ENCODE results near the gene LRRC15.
A peak's percentile ranks its signal among the peaks of the same experiment; 100 is the strongest.

The LRRC15 gene

DNA sequence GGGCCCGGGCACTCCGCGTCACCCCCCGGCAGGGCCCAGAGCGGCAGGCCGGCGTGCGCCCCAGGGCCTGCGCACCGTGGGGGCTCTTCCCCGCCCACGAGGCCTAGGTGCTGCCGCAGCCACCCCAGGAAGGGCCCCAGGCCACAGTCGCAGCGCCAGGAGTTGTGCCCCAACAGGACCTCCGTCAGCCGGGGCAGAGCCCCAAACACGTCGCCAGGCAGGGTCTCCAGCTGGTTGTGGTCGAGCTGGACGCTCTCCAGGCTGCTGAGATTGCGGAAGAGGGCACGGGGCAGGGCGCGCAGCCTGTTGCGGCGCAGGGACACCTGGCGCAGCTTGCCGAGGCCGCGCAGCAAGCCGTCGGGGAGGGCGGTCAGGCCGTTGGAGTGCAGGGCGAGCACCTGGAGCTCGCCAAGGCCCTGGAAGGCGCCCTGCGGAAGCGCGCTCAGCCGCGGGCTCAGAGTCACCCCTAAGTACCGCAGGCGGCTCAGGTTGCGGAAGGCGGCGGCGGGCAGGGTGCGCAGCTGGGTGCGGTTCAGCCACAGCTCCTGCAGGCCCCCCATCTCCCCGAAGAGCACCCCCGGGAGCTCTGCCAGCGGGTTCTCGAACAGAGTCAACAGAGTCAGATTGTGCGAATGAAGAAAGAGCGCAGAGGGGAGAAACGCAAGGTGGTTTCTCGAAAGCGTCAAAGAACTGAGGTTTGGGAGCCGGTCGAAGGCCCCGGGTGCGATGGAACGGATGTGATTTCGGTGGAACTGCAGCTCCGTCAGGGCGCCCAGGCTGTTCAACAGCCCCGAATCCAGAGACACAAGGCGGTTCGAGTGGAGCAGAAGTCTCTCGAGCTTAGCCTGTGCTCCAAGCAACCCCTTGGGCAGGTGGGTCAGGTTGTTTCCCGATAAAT is 27.6 kb upstream of the LRRC15 start:
- Histone ChIP-seq H3K27ac (ENCODE audit: low read length) (no peak overlapping the region), H3K4me1 (ENCODE audit: control insufficient read depth in 1 of 2, insufficient read depth in 2 of 2, low read length in 2 of 2) (peaks cover 0 to 15% of the 10 kb centered on the region in 2 donors), H3K36me3 (ENCODE audit: control insufficient read depth in 1 of 2, insufficient read depth in 2 of 2, low read length in 2 of 2) (no peaks in the 10 kb centered on the region), H3K4me3 (ENCODE audit: low read depth in 1 of 2, low read length in 2 of 2) (peak overlapping the region; percentile 48 to 59), H3K27me3 (ENCODE audit: low read depth, low read length) (peaks cover 9% of the 10 kb centered on the region), H3K9me3 (ENCODE audit: control insufficient read depth in 1 of 2, low read length in 2 of 2) (no peaks in the 10 kb centered on the region)

DNA sequence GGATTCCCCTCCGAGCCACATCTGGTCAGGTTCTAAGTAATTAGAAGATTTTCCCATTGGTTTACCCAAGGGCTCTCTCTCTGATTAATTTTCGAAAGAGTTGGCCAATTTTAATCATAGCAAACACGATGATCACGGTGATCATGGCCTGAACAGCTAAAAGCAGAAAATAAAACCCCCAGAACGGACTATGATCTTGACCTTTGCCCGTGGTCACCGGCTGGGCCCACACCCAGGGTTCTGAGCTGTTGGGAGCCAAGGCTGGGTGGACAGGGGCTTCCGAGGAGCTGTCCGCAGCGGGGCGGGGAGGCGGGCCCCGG is 27.0 kb upstream of the LRRC15 start:
- H3K27ac ChIP-seq (ENCODE audit: low read length) = no peak overlapping the region
- H3K9me3 ChIP-seq (ENCODE audit: control insufficient read depth in 1 of 2, low read length in 2 of 2) = no peaks in the 10 kb centered on the region
- peaks cover 9% of the 10 kb centered on the region for H3K27me3 ChIP-seq (ENCODE audit: low read depth, low read length)
- peaks cover 0 to 15% of the 10 kb centered on the region in 2 donors for H3K4me1 ChIP-seq (ENCODE audit: control insufficient read depth in 1 of 2, insufficient read depth in 2 of 2, low read length in 2 of 2)
- no peaks in the 10 kb centered on the region for H3K36me3 ChIP-seq (ENCODE audit: control insufficient read depth in 1 of 2, insufficient read depth in 2 of 2, low read length in 2 of 2)
- H3K4me3 ChIP-seq (ENCODE audit: low read depth in 1 of 2, low read length in 2 of 2) = peak overlapping the region; percentile 48 to 59

- Histone ChIP-seq H3K27ac (ENCODE audit: low read length) (no peak overlapping the region), H3K36me3 (ENCODE audit: control insufficient read depth in 1 of 2, insufficient read depth in 2 of 2, low read length in 2 of 2) (no peaks in the 10 kb centered on the region), H3K4me3 (ENCODE audit: low read depth in 1 of 2, low read length in 2 of 2) (peak overlapping the region; percentile 48 to 59), H3K27me3 (ENCODE audit: low read depth, low read length) (peaks cover 9% of the 10 kb centered on the region), H3K4me1 (ENCODE audit: control insufficient read depth in 1 of 2, insufficient read depth in 2 of 2, low read length in 2 of 2) (peaks cover 0 to 15% of the 10 kb centered on the region in 2 donors), H3K9me3 (ENCODE audit: control insufficient read depth in 1 of 2, low read length in 2 of 2) (peaks cover 0 to 2% of the 10 kb centered on the region in 2 donors)
These were observed 26.4 kb upstream of the LRRC15 start for GRCh38 chr3:194395778-194396538.

GRCh38 chr3:194395212-194395611 is 25.7 kb upstream of the LRRC15 start:
- H3K9me3 ChIP-seq (ENCODE audit: control insufficient read depth in 1 of 2, low read length in 2 of 2) = peaks cover 0 to 6% of the 10 kb centered on the region in 2 donors
- peaks cover 0 to 15% of the 10 kb centered on the region in 2 donors for H3K4me1 ChIP-seq (ENCODE audit: control insufficient read depth in 1 of 2, insufficient read depth in 2 of 2, low read length in 2 of 2)

GRCh38 chr3:194392576-194392975 is 23.0 kb upstream of the LRRC15 start:
- Histone ChIP-seq H3K36me3 (ENCODE audit: control insufficient read depth in 1 of 2, insufficient read depth in 2 of 2, low read length in 2 of 2) (no peaks in the 10 kb centered on the region), H3K4me1 (ENCODE audit: control insufficient read depth in 1 of 2, insufficient read depth in 2 of 2, low read length in 2 of 2) (peaks cover 0 to 12% of the 10 kb centered on the region in 2 donors), H3K4me3 (ENCODE audit: low read depth in 1 of 2, low read length in 2 of 2) (no peak overlapping the region), H3K27ac (ENCODE audit: low read length) (no peak overlapping the region), H3K27me3 (ENCODE audit: low read depth, low read length) (peaks cover 6% of the 10 kb centered on the region), H3K9me3 (ENCODE audit: control insufficient read depth in 1 of 2, low read length in 2 of 2) (peaks cover 0 to 6% of the 10 kb centered on the region in 2 donors)

More at GRCh38 chr3:194395212-194395611, 25.7 kb upstream of the LRRC15 start:
- Histone ChIP-seq H3K4me3 (ENCODE audit: low read depth in 1 of 2, low read length in 2 of 2) (no peak overlapping the region), H3K27me3 (ENCODE audit: low read depth, low read length) (peaks cover 9% of the 10 kb centered on the region), H3K27ac (ENCODE audit: low read length) (no peak overlapping the region), H3K36me3 (ENCODE audit: control insufficient read depth in 1 of 2, insufficient read depth in 2 of 2, low read length in 2 of 2) (no peaks in the 10 kb centered on the region)

DNA sequence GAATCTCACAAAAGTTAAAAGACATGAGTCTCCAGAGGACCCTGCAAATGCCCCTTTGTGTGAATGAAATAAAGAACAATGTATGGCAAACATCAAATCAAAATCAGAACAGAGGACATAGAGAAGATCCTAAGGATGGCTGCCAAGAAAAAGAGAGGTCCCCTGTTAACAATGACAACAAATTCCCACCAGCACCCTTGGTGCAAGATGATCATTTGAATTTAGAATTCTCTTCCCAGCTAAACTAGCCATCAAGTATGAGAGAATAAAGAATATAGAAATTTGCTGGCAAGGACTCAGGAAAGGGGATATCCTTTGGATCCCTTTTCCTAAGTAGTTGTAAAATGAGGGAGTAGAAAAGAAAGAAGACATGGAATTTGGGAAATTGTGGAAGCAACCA is 21.3 kb upstream of the LRRC15 start:
- Histone ChIP-seq H3K27me3 (ENCODE audit: low read depth, low read length) (no peaks in the 10 kb centered on the region), H3K9me3 (ENCODE audit: control insufficient read depth in 1 of 2, low read length in 2 of 2) (peaks cover 0 to 6% of the 10 kb centered on the region in 2 donors), H3K27ac (ENCODE audit: low read length) (no peak overlapping the region), H3K4me1 (ENCODE audit: control insufficient read depth in 1 of 2, insufficient read depth in 2 of 2, low read length in 2 of 2) (no peaks in the 10 kb centered on the region), H3K4me3 (ENCODE audit: low read depth in 1 of 2, low read length in 2 of 2) (no peak overlapping the region), H3K36me3 (ENCODE audit: control insufficient read depth in 1 of 2, insufficient read depth in 2 of 2, low read length in 2 of 2) (no peaks in the 10 kb centered on the region)

DNA sequence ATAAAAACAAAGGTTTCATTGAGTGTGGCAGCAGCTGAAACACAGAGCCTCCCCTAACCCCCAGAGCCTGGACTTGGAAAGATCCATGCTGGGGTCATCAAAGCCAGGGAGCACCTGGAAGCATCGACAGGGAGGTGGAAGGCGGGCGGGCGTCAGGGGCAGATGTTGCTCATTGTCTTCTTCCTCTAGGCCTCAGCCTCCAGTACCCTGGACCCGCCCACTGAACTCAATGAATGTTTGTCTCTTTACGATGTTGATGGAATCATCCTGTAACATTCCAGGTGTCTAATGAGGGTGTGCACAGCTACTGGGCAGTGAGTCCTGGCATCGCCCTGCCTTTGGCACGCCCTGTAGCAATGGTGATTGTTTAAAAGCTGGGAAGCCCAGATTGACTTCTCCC is 19.7 kb upstream of the LRRC15 start:
- no peaks in the 10 kb centered on the region for H3K4me1 ChIP-seq (ENCODE audit: control insufficient read depth in 1 of 2, insufficient read depth in 2 of 2, low read length in 2 of 2)
- H3K27ac ChIP-seq (ENCODE audit: low read length) = no peak overlapping the region
- H3K36me3 ChIP-seq (ENCODE audit: control insufficient read depth in 1 of 2, insufficient read depth in 2 of 2, low read length in 2 of 2) = no peaks in the 10 kb centered on the region
- H3K4me3 ChIP-seq (ENCODE audit: low read depth in 1 of 2, low read length in 2 of 2) = no peak overlapping the region
- H3K27me3 ChIP-seq (ENCODE audit: low read depth, low read length) = no peaks in the 10 kb centered on the region
- H3K9me3 ChIP-seq (ENCODE audit: control insufficient read depth in 1 of 2, low read length in 2 of 2) = peaks cover 0 to 6% of the 10 kb centered on the region in 2 donors

- Histone ChIP-seq H3K27me3 (ENCODE audit: low read depth, low read length) (no peaks in the 10 kb centered on the region), H3K4me3 (ENCODE audit: low read depth in 1 of 2, low read length in 2 of 2) (no peak overlapping the region), H3K36me3 (ENCODE audit: control insufficient read depth in 1 of 2, insufficient read depth in 2 of 2, low read length in 2 of 2) (no peaks in the 10 kb centered on the region), H3K4me1 (ENCODE audit: control insufficient read depth in 1 of 2, insufficient read depth in 2 of 2, low read length in 2 of 2) (no peaks in the 10 kb centered on the region), H3K9me3 (ENCODE audit: control insufficient read depth in 1 of 2, low read length in 2 of 2) (peaks cover 0 to 6% of the 10 kb centered on the region in 2 donors), H3K27ac (ENCODE audit: low read length) (no peak overlapping the region)
These were observed 18.4 kb upstream of the LRRC15 start for GRCh38 chr3:194387926-194388418.

DNA sequence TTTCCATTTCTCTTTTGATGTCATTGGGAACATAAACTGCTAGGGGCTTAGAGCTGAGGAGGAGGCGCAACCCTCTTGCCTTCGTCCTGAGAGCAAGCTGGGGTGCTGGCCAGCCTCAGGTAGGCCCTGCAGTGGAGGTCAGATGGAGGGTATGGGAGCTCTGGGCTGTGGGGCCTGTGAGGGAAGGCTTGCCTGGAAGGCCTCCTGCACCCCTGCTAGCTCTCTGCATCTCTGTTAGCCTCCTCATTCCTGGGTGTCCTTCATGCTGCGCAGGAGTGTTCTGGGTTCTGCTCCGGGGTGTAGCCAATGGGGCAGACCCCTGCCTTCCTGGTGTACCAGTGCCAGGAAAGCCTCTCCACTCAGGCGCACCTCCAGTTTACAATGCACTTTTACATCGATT is 17.7 kb upstream of the LRRC15 start:
- Histone ChIP-seq H3K27ac (ENCODE audit: low read length) (no peak overlapping the region), H3K36me3 (ENCODE audit: control insufficient read depth in 1 of 2, insufficient read depth in 2 of 2, low read length in 2 of 2) (no peaks in the 10 kb centered on the region), H3K27me3 (ENCODE audit: low read depth, low read length) (no peaks in the 10 kb centered on the region), H3K4me3 (ENCODE audit: low read depth in 1 of 2, low read length in 2 of 2) (no peak overlapping the region), H3K9me3 (ENCODE audit: control insufficient read depth in 1 of 2, low read length in 2 of 2) (peaks cover 0 to 6% of the 10 kb centered on the region in 2 donors), H3K4me1 (ENCODE audit: control insufficient read depth in 1 of 2, insufficient read depth in 2 of 2, low read length in 2 of 2) (no peaks in the 10 kb centered on the region)

DNA sequence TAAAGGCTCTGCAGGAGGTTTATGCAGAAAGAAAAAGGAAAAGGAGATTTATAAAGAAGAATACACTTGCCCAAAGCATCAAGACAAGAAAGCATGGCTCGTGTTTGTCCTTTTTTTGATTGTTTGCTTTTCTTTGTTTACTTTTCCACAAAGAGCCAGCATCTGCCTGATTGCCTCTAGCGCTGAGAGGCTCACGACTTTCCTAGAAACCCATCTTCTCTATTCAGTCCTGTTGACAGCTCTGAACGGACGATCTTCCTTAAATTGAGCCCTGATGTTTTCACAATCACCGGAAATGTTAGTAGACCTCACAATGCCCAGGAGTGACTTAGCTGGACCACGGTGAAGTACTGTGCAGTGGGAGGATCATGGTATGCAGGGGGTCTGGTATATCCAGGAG is 17.1 kb upstream of the LRRC15 start:
- H3K4me1 ChIP-seq (ENCODE audit: control insufficient read depth in 1 of 2, insufficient read depth in 2 of 2, low read length in 2 of 2) = no peaks in the 10 kb centered on the region
- H3K27ac ChIP-seq (ENCODE audit: low read length) = no peak overlapping the region
- no peaks in the 10 kb centered on the region for H3K27me3 ChIP-seq (ENCODE audit: low read depth, low read length)
- no peaks in the 10 kb centered on the region for H3K36me3 ChIP-seq (ENCODE audit: control insufficient read depth in 1 of 2, insufficient read depth in 2 of 2, low read length in 2 of 2)
- H3K4me3 ChIP-seq (ENCODE audit: low read depth in 1 of 2, low read length in 2 of 2) = no peak overlapping the region
- peaks cover 0 to 6% of the 10 kb centered on the region in 2 donors for H3K9me3 ChIP-seq (ENCODE audit: control insufficient read depth in 1 of 2, low read length in 2 of 2)

DNA sequence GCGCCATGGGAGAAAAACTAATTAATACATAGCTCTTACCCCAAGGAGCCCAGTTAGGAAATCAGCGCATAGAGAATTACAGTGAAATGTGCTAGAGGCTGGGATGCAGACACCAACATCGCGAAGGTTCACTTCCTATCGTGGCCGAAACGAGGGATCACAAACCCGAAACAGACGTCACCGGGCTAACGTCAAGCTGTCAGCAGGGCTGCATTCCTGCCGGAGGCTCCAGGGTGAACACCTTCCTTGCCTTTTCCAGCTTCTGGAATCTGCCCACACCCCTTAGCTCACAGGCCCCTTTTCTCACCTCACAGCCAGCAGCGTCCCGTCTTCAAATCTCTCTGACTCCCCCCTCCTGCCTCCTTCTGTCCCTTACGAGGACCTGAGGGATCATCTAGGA is 16.5 kb upstream of the LRRC15 start:
- Histone ChIP-seq H3K27me3 (ENCODE audit: low read depth, low read length) (no peaks in the 10 kb centered on the region), H3K4me3 (ENCODE audit: low read depth in 1 of 2, low read length in 2 of 2) (no peak overlapping the region), H3K36me3 (ENCODE audit: control insufficient read depth in 1 of 2, insufficient read depth in 2 of 2, low read length in 2 of 2) (no peaks in the 10 kb centered on the region), H3K9me3 (ENCODE audit: control insufficient read depth in 1 of 2, low read length in 2 of 2) (peaks cover 0 to 5% of the 10 kb centered on the region in 2 donors), H3K27ac (ENCODE audit: low read length) (no peak overlapping the region), H3K4me1 (ENCODE audit: control insufficient read depth in 1 of 2, insufficient read depth in 2 of 2, low read length in 2 of 2) (no peaks in the 10 kb centered on the region)

Data from muscle layer of duodenum (tissue), 2 donors.